Activated B cell treated with CpG ODN at 0.5 μM for 24 hours (primary cell): ENCODE data around the gene TMEM131. TPM values are rescaled to one million over a fixed set of nuclear protein-coding genes. Genes with fewer than 3 reads are reported as not detected.
A peak's percentile ranks its signal among the peaks of the same experiment; 100 is the strongest.

Experiments
- ATAC-seq: fragments of 200-7000 bp; cut with Tn5 transposase; one replicate; pipeline ENCODE4 v1.10.0; 2021; ENCODE audit warnings: low read depth, mild to moderate bottlenecking, moderate library complexity
- CTCF ChIA-PET: fragments of 350-600 bp; sonication (Branson Sonifier 250); formaldehyde crosslinking; loops from one replicate; lab custom pipeline; 2021; ENCODE audit warnings: antibody characterized with exemption; lab: Charles Lee
- POLR2A ChIA-PET: fragments of 350-600 bp; sonication (Branson Sonifier 250); formaldehyde crosslinking; loops from one replicate; lab custom pipeline; 2021; ENCODE audit warnings: antibody characterized with exemption; lab: Charles Lee
- DNase-seq: peaks from one replicate; pipeline ENCODE4 v3.0.0; 2022
- H3K27ac Mint-ChIP-seq: one replicate; pipeline ENCODE4 v1.8.0; 2020; ENCODE audit warnings: mixed read lengths
- H3K27me3 Mint-ChIP-seq: one replicate; pipeline ENCODE4 v1.8.0; 2021; ENCODE audit warnings: mixed read lengths
- H3K36me3 Mint-ChIP-seq: one replicate; pipeline ENCODE4 v1.8.0; 2021; ENCODE audit warnings: low read depth, mixed read lengths
- H3K4me1 Mint-ChIP-seq: one replicate; pipeline ENCODE4 v1.8.0; 2021; ENCODE audit warnings: mixed read lengths
- H3K4me3 Mint-ChIP-seq: one replicate; pipeline ENCODE4 v1.8.0; 2020; ENCODE audit warnings: mild to moderate bottlenecking, mixed read lengths
- H3K9me3 Mint-ChIP-seq: one replicate; pipeline ENCODE4 v1.8.0; 2020; ENCODE audit warnings: mixed read lengths
- intact Hi-C: fragments of 100-400 bp; cut with micrococcal nuclease; formaldehyde crosslinking; loops from one replicate; pipeline ENCODE4 v1.15.1; 2024
- total RNA-seq: library from RNA; stranded (reverse); gene quantifications from 2 replicates; pipeline ENCODE4 v1.2.3, GENCODE V29; 2022
- TF ChIP-seq, protein P1 (sequence below): fragments of 200-600 bp; IDR thresholded peaks from one replicate; pipeline ENCODE4 v1.8.0; 2022; ENCODE audit warnings: antibody characterized with exemption, mild to moderate bottlenecking

Gene TMEM131
- total RNA-seq, 1 donor from 2014 or later = 146 TPM

DNA sequence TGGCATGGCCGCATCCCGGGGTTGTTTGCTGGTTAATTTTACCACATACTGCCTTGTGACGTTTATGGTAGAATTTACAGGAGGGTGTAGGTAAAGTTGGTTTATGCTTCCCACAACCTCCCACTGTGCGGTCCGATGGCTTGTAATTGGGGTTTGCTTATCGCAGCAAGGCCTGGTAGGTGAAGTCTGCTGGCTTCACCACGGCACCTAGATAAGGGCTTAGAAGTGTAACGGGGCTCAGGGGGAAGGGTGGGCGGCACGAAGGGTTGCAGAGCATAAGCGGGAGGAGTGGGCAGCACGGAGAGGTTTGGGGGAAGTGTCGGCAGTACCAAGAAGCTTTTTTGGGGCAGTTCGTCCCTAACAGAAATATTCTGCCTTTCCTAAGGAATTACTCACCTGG, 39.0 kb upstream of the TMEM131 start:
- CTCF ChIA-PET = no interaction called here
- TF ChIP-seq, protein P1, sequence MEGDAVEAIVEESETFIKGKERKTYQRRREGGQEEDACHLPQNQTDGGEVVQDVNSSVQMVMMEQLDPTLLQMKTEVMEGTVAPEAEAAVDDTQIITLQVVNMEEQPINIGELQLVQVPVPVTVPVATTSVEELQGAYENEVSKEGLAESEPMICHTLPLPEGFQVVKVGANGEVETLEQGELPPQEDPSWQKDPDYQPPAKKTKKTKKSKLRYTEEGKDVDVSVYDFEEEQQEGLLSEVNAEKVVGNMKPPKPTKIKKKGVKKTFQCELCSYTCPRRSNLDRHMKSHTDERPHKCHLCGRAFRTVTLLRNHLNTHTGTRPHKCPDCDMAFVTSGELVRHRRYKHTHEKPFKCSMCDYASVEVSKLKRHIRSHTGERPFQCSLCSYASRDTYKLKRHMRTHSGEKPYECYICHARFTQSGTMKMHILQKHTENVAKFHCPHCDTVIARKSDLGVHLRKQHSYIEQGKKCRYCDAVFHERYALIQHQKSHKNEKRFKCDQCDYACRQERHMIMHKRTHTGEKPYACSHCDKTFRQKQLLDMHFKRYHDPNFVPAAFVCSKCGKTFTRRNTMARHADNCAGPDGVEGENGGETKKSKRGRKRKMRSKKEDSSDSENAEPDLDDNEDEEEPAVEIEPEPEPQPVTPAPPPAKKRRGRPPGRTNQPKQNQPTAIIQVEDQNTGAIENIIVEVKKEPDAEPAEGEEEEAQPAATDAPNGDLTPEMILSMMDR = no peak
- ATAC-seq = no peak
- H3K9me3 Mint-ChIP-seq = no peaks in the 10 kb centered on the region
- intact Hi-C loops = no loop called here
- H3K4me3 Mint-ChIP-seq = no peak overlapping the region
- POLR2A ChIA-PET = no interaction called here
- DNase-seq = no peak
- H3K4me1 Mint-ChIP-seq = peaks cover 18% of the 10 kb centered on the region
- H3K27ac Mint-ChIP-seq = no peak overlapping the region
- H3K36me3 Mint-ChIP-seq = no peaks in the 10 kb centered on the region
- no peaks in the 10 kb centered on the region for H3K27me3 Mint-ChIP-seq

DNA sequence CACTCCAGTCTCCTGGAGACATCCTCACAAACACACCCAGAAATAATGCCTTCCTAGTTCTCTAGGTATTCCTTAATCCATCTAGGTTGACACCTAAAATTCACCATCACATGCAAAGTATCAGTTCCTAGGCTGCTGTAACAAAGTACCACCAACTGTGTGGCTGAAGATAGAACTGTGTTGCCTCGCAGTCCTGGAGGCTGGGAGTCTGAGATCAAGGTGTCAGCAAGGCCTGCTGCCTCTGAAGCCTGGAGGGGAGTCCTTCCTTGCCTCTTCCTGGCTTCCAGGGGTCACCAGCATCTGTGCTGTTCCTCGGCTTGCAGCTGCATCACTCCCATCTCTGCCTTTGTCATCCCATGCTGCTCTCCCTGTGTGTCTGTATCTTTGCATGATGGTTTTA, 36.3 kb upstream of the TMEM131 start:
- no peaks in the 10 kb centered on the region for H3K9me3 Mint-ChIP-seq
- intact Hi-C loops = no loop called here
- DNase-seq = no peak
- ChIA-PET POLR2A (no interaction called here), CTCF (no interaction called here)
- H3K4me3 Mint-ChIP-seq = no peak overlapping the region
- no peaks in the 10 kb centered on the region for H3K36me3 Mint-ChIP-seq
- ATAC-seq = no peak
- no peaks in the 10 kb centered on the region for H3K27me3 Mint-ChIP-seq
- H3K4me1 Mint-ChIP-seq = peaks cover 34% of the 10 kb centered on the region
- TF ChIP-seq, protein P1 = no peak
- H3K27ac Mint-ChIP-seq = no peak overlapping the region

DNA sequence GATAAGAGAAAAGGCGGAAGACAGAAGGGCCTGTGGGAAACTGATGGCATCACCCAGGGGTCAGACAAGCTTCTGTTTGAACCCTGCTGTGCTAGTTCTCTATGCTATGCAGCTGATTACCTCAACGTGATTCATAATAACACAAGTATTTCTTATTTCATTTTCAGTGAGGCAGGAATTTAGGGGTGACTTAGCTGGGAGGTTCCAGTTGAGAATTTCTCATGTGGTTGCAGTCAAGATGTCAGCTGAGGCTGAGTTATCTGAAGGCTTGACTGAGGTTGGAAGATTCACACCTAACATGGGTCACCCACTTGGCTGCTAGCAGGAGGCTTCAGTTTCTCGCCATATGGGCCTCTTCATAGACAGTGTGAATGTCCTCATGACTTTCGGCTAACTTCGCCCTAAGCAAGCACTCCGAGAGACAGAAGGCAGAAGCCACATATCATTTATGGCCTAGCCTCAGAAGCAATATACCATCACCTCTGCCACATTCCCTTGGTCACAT, 34.0 kb upstream of the TMEM131 start:
- H3K4me1 Mint-ChIP-seq = peaks cover 56% of the 10 kb centered on the region
- H3K4me3 Mint-ChIP-seq = no peak overlapping the region
- no peaks in the 10 kb centered on the region for H3K27me3 Mint-ChIP-seq
- H3K9me3 Mint-ChIP-seq = no peaks in the 10 kb centered on the region
- TF ChIP-seq, protein P1 = no peak
- ChIA-PET CTCF (no interaction called here), POLR2A (interaction anchor here (0.9 to 5.5 kb wide), 2 partner anchors 15 to 35 kb away, joined by 4 to 110 read pairs; no protein-coding TSS in a partner anchor)
- DNase-seq (no peak), ATAC-seq (no peak)
- intact Hi-C loops = loop anchor here (5.0 to 10.0 kb wide), 3 partner anchors 77 to 415 kb away; partner anchors contain the start of genes ACTR1B, C2orf92 and INPP4A
- no peaks in the 10 kb centered on the region for H3K36me3 Mint-ChIP-seq
- H3K27ac Mint-ChIP-seq = no peak overlapping the region

DNA sequence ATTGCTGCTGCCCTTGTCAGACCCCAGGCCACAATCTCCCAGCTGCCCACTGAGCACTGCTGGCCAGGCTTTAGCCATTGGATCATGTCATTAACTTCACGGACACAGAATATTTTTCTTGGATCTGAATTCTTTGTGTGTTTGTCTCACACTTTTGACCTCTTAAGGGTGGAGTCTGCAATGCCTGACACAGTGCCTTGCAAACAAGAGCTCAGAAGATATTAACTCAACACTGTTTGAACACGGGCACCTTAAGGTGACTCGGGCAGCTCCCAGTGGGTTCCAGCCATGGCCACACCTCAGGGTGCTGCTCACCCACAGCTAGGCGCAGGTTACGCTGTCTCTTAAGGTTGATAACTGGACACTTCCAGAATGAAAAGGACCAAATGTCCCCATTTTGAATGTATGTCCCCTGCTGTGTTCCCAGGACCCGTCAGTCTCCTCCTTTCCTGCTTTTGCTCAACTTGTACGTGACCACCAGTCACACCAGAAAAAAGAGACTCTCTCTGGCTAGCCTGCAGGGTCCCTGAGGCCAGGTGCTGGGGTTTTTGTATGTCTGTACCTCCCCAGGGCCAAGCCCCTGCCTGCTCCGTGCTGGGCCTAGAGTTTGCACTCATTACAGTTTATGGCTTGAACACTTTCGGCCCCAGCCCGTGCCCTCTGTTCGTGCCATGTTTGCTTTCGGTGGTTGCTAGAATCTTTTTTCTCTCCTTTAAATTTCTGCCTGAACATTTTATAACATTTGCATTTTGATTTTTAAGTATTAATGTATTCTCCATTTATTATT, 33.4 kb upstream of the TMEM131 start:
- Mint-ChIP-seq H3K4me1 (peaks cover 56% of the 10 kb centered on the region), H3K4me3 (peak overlapping the region; percentile 80), H3K9me3 (no peaks in the 10 kb centered on the region), H3K27me3 (no peaks in the 10 kb centered on the region), H3K27ac (peak overlapping the region; percentile 96), H3K36me3 (no peaks in the 10 kb centered on the region)
- TF ChIP-seq, protein P1 = no peak
- CTCF ChIA-PET = interaction anchor here (1.7 kb wide), 1 partner anchor 8 kb away, joined by 5 read pairs; no protein-coding TSS in a partner anchor
- no peak for DNase-seq
- intact Hi-C loops = loop anchor here (5.0 to 10.0 kb wide), 3 partner anchors 77 to 416 kb away; partner anchors contain the start of genes ACTR1B, C2orf92 and INPP4A
- no peak for ATAC-seq
- POLR2A ChIA-PET = interaction anchor here (0.9 to 5.5 kb wide), 2 partner anchors 14 to 34 kb away, joined by 4 to 110 read pairs; no protein-coding TSS in a partner anchor

DNA sequence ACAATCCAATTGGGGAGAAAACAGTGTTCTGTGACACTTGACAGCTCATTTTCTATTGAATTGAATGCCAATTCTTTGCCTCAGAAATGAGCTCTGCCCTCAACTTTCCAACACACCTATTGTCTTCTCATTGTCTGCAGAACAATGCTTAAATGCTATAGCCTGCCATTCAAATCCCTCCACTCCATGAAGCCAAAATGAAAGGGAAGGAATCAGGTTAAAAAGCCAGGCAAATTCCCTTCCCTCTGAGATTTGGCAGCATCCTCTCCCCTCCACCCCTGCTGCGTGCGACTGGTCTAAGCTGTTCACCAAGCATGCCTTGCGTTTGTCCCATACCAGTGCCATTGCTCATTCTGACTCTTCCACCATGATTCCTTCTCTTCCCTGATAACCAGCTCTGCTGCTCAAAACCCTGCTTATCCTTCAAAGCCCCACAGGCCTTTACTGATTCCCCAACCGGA, 32.4 kb upstream of the TMEM131 start:
- H3K4me3 Mint-ChIP-seq = peak overlapping the region; percentile 80
- H3K4me1 Mint-ChIP-seq = peaks cover 56% of the 10 kb centered on the region
- POLR2A ChIA-PET = interaction anchor here (0.7 to 5.5 kb wide), 12 partner anchors 13 to 120 kb away, joined by 3 to 110 read pairs (median 6); partner anchors contain the start of genes TMEM131 and VWA3B
- no peaks in the 10 kb centered on the region for H3K9me3 Mint-ChIP-seq
- no peaks in the 10 kb centered on the region for H3K36me3 Mint-ChIP-seq
- TF ChIP-seq, protein P1 = no peak
- H3K27ac Mint-ChIP-seq = peak overlapping the region; percentile 96
- intact Hi-C loops = loop anchor here (5.0 to 10.0 kb wide), 3 partner anchors 76 to 417 kb away; partner anchors contain the start of genes ACTR1B, C2orf92 and INPP4A
- CTCF ChIA-PET = interaction anchor here (0.8 to 1.7 kb wide), 5 partner anchors 9 to 160 kb away, joined by 3 to 5 read pairs (median 4); no protein-coding TSS in a partner anchor
- DNase-seq (no peak), ATAC-seq (no peak)
- H3K27me3 Mint-ChIP-seq = no peaks in the 10 kb centered on the region
